Measurements from ENCODE around the gene MEAK7. TPM values are rescaled to one million over a fixed set of nuclear protein-coding genes. Genes with fewer than 3 reads are reported as not detected.

The MEAK7 gene
- total and polyA plus RNA-seq, 7 donors: 4.2 to 13.7 (median 11.8) TPM

DNA sequence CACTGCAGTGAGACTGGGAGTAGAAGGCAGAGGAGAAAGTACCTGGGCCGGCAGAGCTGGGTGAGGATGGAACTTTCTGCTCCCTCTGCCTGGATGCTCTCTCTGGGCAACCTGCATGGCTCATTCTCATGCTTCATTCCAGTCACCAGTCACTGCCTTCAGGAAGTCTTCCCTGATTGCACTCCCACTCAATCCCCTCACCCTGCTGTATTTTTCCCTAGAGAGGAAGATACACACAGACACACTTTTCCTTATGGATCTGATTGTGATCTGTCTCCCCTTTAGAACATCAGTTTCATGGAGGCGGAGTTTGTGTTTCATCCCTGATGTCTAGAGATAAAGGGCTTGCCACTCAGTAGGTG lies 44.9 kb downstream of the MEAK7 start:
- H3K27me3 ChIP-seq: no peaks in the 10 kb centered on the region
- 91 to 95% methylated on average over 2 of the region's 2 CpGs for WGBS, 2 donors
- peaks cover 0 to 3% (median 0%) of the 10 kb centered on the region in 4 donors for H3K36me3 ChIP-seq
- intact Hi-C loops (cut with DNase I): no loop called here
- no peak overlapping the region for H3K27ac ChIP-seq
- H3K4me1 ChIP-seq: no peaks in the 10 kb centered on the region
- TF ChIP-seq EP300 (IDR thresholded peaks at IDR 0.05) (no peak), POLR2AphosphoS5 (IDR thresholded peaks at IDR 0.05) (no peak), POLR2A (IDR thresholded peaks at IDR 0.05) (no peak), CTCF (IDR thresholded peaks at IDR 0.05) (no peak)
- no peaks in the 10 kb centered on the region for H3K9me3 ChIP-seq
- H3K4me3 ChIP-seq: no peak overlapping the region
- DNase-seq: no peak

DNA sequence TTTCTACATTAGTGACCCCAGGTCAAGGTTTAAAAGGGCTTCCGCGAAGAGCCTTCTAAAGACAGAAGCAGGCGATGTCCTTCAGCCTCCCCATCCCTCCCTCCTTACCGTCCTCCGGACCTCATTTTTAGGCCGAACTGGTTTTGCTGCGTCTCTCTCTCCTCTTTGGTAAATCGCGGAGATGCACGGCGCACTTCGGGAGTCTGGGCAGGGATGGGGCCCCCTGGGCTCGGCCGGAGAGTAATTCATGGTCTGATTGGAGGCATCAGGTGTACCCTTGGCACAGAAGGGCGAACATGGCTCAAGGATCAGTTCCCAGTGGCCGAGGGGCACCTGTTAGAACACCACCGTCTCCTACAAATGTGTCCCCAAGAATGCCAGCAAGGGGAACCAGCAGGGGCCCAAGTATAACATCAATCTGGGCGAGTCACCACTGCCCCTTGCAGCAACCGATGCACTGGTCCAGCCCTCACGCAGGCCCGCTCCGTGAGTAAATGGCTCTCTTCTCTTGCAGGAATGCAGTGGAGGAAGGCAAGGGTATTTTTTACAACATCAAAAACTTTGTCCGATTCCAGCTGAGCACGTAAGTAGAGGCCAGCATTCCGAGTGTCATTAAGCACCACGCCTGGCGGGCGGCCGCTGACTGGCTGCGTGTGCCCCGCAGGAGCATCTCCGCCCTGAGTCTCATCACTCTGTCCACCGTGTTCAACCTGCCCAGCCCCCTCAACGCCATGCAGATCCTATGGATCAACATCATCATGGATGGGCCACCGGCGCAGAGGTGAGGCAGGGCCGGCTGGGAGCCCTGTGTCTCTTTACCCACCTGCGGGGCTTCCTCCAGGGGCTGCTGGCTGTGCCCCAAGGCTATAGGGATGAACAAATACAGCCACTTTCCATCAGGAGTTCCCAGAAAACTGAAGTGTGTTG lies 45.6 kb downstream of the MEAK7 start:
- no peak overlapping the region for H3K4me3 ChIP-seq
- intact Hi-C loops (cut with DNase I): no loop called here
- H3K27me3 ChIP-seq: no peaks in the 10 kb centered on the region
- H3K36me3 ChIP-seq: peaks cover 0 to 3% (median 0%) of the 10 kb centered on the region in 4 donors
- no peak for TF ChIP-seq POLR2AphosphoS5 (IDR thresholded peaks at IDR 0.05)
- no peak for TF ChIP-seq EP300 (IDR thresholded peaks at IDR 0.05)
- no peak for TF ChIP-seq POLR2A (IDR thresholded peaks at IDR 0.05)
- TF ChIP-seq CTCF (IDR thresholded peaks at IDR 0.05): no peak
- 92 to 95% methylated on average over 38 of the region's 38 CpGs for WGBS, 2 donors
- no peak overlapping the region for H3K27ac ChIP-seq
- H3K4me1 ChIP-seq: no peaks in the 10 kb centered on the region
- DNase-seq: peak; percentile 46
- no peaks in the 10 kb centered on the region for H3K9me3 ChIP-seq

- TF ChIP-seq POLR2A (IDR thresholded peaks at IDR 0.05) (no peak), CTCF (IDR thresholded peaks at IDR 0.05) (no peak), POLR2AphosphoS5 (IDR thresholded peaks at IDR 0.05) (no peak), EP300 (IDR thresholded peaks at IDR 0.05) (no peak)
- Histone ChIP-seq H3K27ac (no peak overlapping the region), H3K9me3 (no peaks in the 10 kb centered on the region), H3K36me3 (no peaks in the 10 kb centered on the region), H3K4me3 (no peak overlapping the region), H3K27me3 (peaks cover 0 to 20% (median 0%) of the 10 kb centered on the region in 3 donors), H3K4me1 (no peaks in the 10 kb centered on the region)
- intact Hi-C loops (cut with DNase I): no loop called here
- WGBS, 2 donors: 90 to 98% methylated on average over 9 of the region's 9 CpGs
- DNase-seq: no peak
Observed at GRCh38 chr16:84455031-84455430, 49.4 kb downstream of the MEAK7 start.

Other genes starting within 250 kb of the MEAK7 start
- 100 to 1,000 TPM in 2 of 4 donors, 10 to 100 TPM in 2; 15.3 to 173 (median 103) TPM for gene WFDC1, start 209.8 kb downstream of the MEAK7 start, total RNA-seq
- 1 to 10 TPM; 3.0 to 6.6 (median 3.7) TPM for gene WFDC1, start 209.8 kb downstream of the MEAK7 start, polyA plus RNA-seq
- gene ATP2C2, start 136.1 kb downstream of the MEAK7 start, total RNA-seq: 1 to 10 TPM in 2 of 4 donors, not detected in 2; 2.5 to 2.8 TPM
- 10 to 100 TPM in 1 of 3 donors, 1 to 10 TPM in 2; 7.2 to 60.7 (median 9.0) TPM for gene ATP2C2, start 136.1 kb downstream of the MEAK7 start, polyA plus RNA-seq
- gene COTL1, start 113.4 kb upstream of the MEAK7 start, total RNA-seq: 10 to 100 TPM; 34.6 to 48.6 (median 37.8) TPM
- 100 to 1,000 TPM in 1 of 3 donors, 10 to 100 TPM in 2; 60.1 to 160 (median 96.6) TPM for gene COTL1, start 113.4 kb upstream of the MEAK7 start, polyA plus RNA-seq
- 10 to 100 TPM; 40.0 to 45.9 (median 43.3) TPM for gene KLHL36, start 143.9 kb upstream of the MEAK7 start, total RNA-seq
- 10 to 100 TPM; 14.4 to 30.6 (median 15.0) TPM for gene KLHL36, start 143.9 kb upstream of the MEAK7 start, polyA plus RNA-seq
- gene USP10, start 195.3 kb upstream of the MEAK7 start, total RNA-seq: 10 to 100 TPM; 43.9 to 64.3 (median 53.1) TPM
- gene USP10, start 195.3 kb upstream of the MEAK7 start, polyA plus RNA-seq: 10 to 100 TPM; 17.1 to 36.7 (median 31.2) TPM

All from sigmoid colon (tissue), 7 donors.